Keratinocyte (primary cell): ENCODE data around the gene NADK2. TPM values are rescaled to one million over a fixed set of nuclear protein-coding genes. Genes with fewer than 3 reads are reported as not detected.

Experiments used
- DNase-seq: peaks from one replicate; pipeline ENCODE4 v3.0.0-alpha.2; 2011; ENCODE audit warnings: low read depth, missing footprints, low spot score
- FAIRE-seq: peaks from 2 replicates; lab custom pipeline; 2011; peaks lifted over from hg19 to GRCh38; lab: Jason Lieb, UNC
- H2AFZ ChIP-seq: 2 replicates; pipeline ENCODE4 v1.6.0; 2012; ENCODE audit warnings: low read length, control low read depth, inconsistent platforms; ENCODE audit not compliant: control insufficient read depth
- H3K27ac ChIP-seq: 2 replicates; pipeline ENCODE4 v1.5.1; 2011; ENCODE audit warnings: low read length; ENCODE audit not compliant: control insufficient read depth, insufficient read depth
- H3K27me3 ChIP-seq: 3 replicates; pipeline ENCODE4 v1.6.0; 2011; ENCODE audit warnings: low read length; ENCODE audit not compliant: control insufficient read depth, insufficient read depth; ENCODE audit errors: extremely low read depth
- H3K36me3 ChIP-seq, 2 experiments: 2 replicates in 1 of 2; 3 replicates in 1 of 2; pipeline ENCODE4 v1.5.1; 2011; ENCODE audit warnings: low read length in 2 of 2, mild to moderate bottlenecking in 1 of 2; ENCODE audit not compliant: control insufficient read depth in 2 of 2, insufficient read depth in 2 of 2; ENCODE audit errors: extremely low read depth in 1 of 2
- H3K4me1 ChIP-seq: 3 replicates; pipeline ENCODE4 v1.5.1; 2011; ENCODE audit warnings: low read length; ENCODE audit not compliant: control insufficient read depth, insufficient read depth; ENCODE audit errors: extremely low read depth
- H3K4me2 ChIP-seq: 3 replicates; pipeline ENCODE4 v1.6.0; 2011; ENCODE audit warnings: low read depth, low read length; ENCODE audit not compliant: control insufficient read depth, insufficient read depth; ENCODE audit errors: extremely low read depth
- H3K4me3 ChIP-seq, 3 experiments: fragments of 200-600 bp in 1 of 3; sonication (generic) in 1 of 3; 2 replicates in 2 of 3; 3 replicates in 1 of 3; pipeline ENCODE4 v1.5.1; 2011 to 2016; ENCODE audit warnings: low read length in 3 of 3, mild to moderate bottlenecking in 3 of 3, control low read depth in 2 of 3, inconsistent platforms in 1 of 3, low read depth in 1 of 3, mixed read lengths in 1 of 3, mixed run types in 1 of 3, moderate library complexity in 1 of 3; ENCODE audit not compliant: control insufficient read depth in 2 of 3, insufficient read depth in 2 of 3; ENCODE audit errors: extremely low read depth in 1 of 3
- H3K79me2 ChIP-seq: 2 replicates; pipeline ENCODE4 v1.6.0; 2012; ENCODE audit warnings: low read length; ENCODE audit not compliant: control insufficient read depth, insufficient read depth
- H3K9ac ChIP-seq: 3 replicates; pipeline ENCODE4 v1.6.0; 2011; ENCODE audit warnings: low read length; ENCODE audit not compliant: control insufficient read depth, insufficient read depth; ENCODE audit errors: extremely low read depth
- H3K9me1 ChIP-seq: 3 replicates; pipeline ENCODE4 v1.6.0; 2011; ENCODE audit warnings: low read length; ENCODE audit not compliant: control insufficient read depth, insufficient read depth; ENCODE audit errors: extremely low read depth
- H3K9me3 ChIP-seq: 2 replicates; pipeline ENCODE4 v1.5.1; 2012; ENCODE audit warnings: low read depth, low read length; ENCODE audit not compliant: control insufficient read depth
- H4K20me1 ChIP-seq: 3 replicates; pipeline ENCODE4 v1.6.0; 2011; ENCODE audit warnings: low read length; ENCODE audit not compliant: control insufficient read depth, insufficient read depth; ENCODE audit errors: extremely low read depth
- CTCF ChIP-seq, 3 experiments: IDR thresholded peaks in 1 of 3; conservative IDR thresholded peaks in 1 of 3; optimal IDR thresholded peaks in 1 of 3; 2 replicates in 2 of 3; 3 replicates in 1 of 3; pipeline versions ENCODE3 to v1.5.1; 2011; ENCODE audit warnings: low read length in 3 of 3, mild to moderate bottlenecking in 3 of 3, moderate library complexity in 2 of 3, control low read depth in 1 of 3, inconsistent platforms in 1 of 3; ENCODE audit not compliant: insufficient read depth in 2 of 3; ENCODE audit errors: extremely low read depth in 1 of 3
- EZH2 ChIP-seq: IDR thresholded peaks from one replicate; pipeline ENCODE4 v1.6.1; 2012; ENCODE audit warnings: inconsistent platforms, mild to moderate bottlenecking, low read length, moderate library complexity
- dilution Hi-C: fragments of 300-500 bp; cut with MboI; formaldehyde crosslinking; loops from one replicate; pipeline ENCODE4 v1.7.0; 2020; ENCODE audit warnings: low sequenced_read_pairs; ENCODE audit not compliant: extremely low pct_ligation_motif_present
- polyA plus RNA-seq, 5 experiments: library from polyadenylated mRNA; depleted of rRNA in 3 of 5; stranded (reverse) in 3 of 5; stranded (forward) in 1 of 5; unstranded in 1 of 5; fragments of >200 nt; gene quantifications; 1 replicate in 1 of 5; 2 replicates in 3 of 5; 3 replicates in 1 of 5; pipeline versions ENCODE4 v1.2.1 to v1.2.3, GENCODE V29; 2011 to 2012; ENCODE audit warnings: missing spikeins in 2 of 5, low read depth in 1 of 5, low replicate concordance in 1 of 5

NADK2 gene
- polyA plus RNA-seq, 1 donor (not counting 4 experiments of a cell fraction or from before 2014, with no cell fraction given): 15.4 TPM

- DNase-seq: no peak
- FAIRE-seq: no peak
- no peak overlapping the region for H3K27ac ChIP-seq
Measured at GRCh38 chr5:36242534-36243485, 1.1 kb upstream of the NADK2 start.

GRCh38 chr5:36240779-36241630, 720 bp downstream of the NADK2 start:
- TF ChIP-seq CTCF (optimal IDR thresholded peaks at IDR 0.05 in 1 of 3, IDR thresholded peaks at IDR 0.05 in 1 of 3, conservative IDR thresholded peaks at IDR 0.05 in 1 of 3; ENCODE audit: extremely low read depth in 1 of 3, insufficient read depth in 2 of 3, low read length in 3 of 3) (no peak), EZH2 (no peak)
- peaks cover 22% of the 10 kb centered on the region for H3K79me2 ChIP-seq
- DNase-seq (no peak), FAIRE-seq (no peak)
- peak overlapping the region; percentile 68 to 84 (median 78) for H3K4me3 ChIP-seq
- dilution Hi-C loops: no loop called here
- H3K36me3 ChIP-seq: no peaks in the 10 kb centered on the region
- no peaks in the 10 kb centered on the region for H3K9me3 ChIP-seq
- no peaks in the 10 kb centered on the region for H3K9me1 ChIP-seq
- H3K9ac ChIP-seq: peak overlapping the region; percentile 93
- H3K4me1 ChIP-seq: peaks cover 18% of the 10 kb centered on the region
- H3K4me2 ChIP-seq: peak overlapping the region; percentile 95
- H3K27ac ChIP-seq: peak overlapping the region; percentile 84
- H4K20me1 ChIP-seq: no peaks in the 10 kb centered on the region
- H2AFZ ChIP-seq: peak overlapping the region; percentile 76
- H3K27me3 ChIP-seq: peaks cover 3% of the 10 kb centered on the region

More at GRCh38 chr5:36242534-36243485, 1.1 kb upstream of the NADK2 start:
- peak overlapping the region; percentile 68 to 84 (median 83) for H3K4me3 ChIP-seq
- peaks cover 15% of the 10 kb centered on the region for H3K4me1 ChIP-seq
- H3K9me1 ChIP-seq: no peaks in the 10 kb centered on the region
- peaks cover 3% of the 10 kb centered on the region for H3K27me3 ChIP-seq
- H4K20me1 ChIP-seq: no peaks in the 10 kb centered on the region
- dilution Hi-C loops: no loop called here
- TF ChIP-seq EZH2 (no peak), CTCF (optimal IDR thresholded peaks at IDR 0.05 in 1 of 3, IDR thresholded peaks at IDR 0.05 in 1 of 3, conservative IDR thresholded peaks at IDR 0.05 in 1 of 3; ENCODE audit: extremely low read depth in 1 of 3, insufficient read depth in 2 of 3, low read length in 3 of 3) (no peak)
- H3K9ac ChIP-seq: peak overlapping the region; percentile 93
- no peaks in the 10 kb centered on the region for H3K36me3 ChIP-seq
- H3K9me3 ChIP-seq: no peaks in the 10 kb centered on the region
- peak overlapping the region; percentile 65 for H3K4me2 ChIP-seq
- peaks cover 19% of the 10 kb centered on the region for H3K79me2 ChIP-seq
- H2AFZ ChIP-seq: peak overlapping the region; percentile 65
